HG03196 (cell line): ENCODE data around the gene NBEA.

Source experiments
- ATAC-seq: cut with Tn5 transposase; IDR thresholded peaks from one replicate; pipeline ENCODE4 v1.9.1; 2021; ENCODE audit not compliant: unreplicated experiment

The NBEA gene

DNA sequence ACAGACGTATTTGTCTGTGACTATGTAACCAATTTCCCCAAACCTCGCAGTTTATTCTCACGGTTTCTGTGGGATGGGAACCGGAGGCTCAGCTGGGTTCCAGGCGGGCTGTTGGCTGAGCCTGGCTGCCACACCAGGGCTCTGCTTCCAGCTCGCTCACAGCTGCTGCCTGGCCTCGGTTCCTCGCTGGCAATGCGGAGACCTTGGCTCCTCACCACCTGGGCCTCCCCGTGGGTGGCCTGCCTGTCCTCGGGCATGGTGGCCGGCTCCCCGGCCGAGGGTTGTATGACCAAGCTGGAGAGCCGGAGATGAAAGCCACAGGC, 753.3 kb downstream of the NBEA start:
- ATAC-seq, result no peak

GRCh38 chr13:35697186-35697730, 755.2 kb downstream of the NBEA start:
- no peak for ATAC-seq

- no peak for ATAC-seq
Observed at GRCh38 chr13:35698911-35699576, 757.0 kb downstream of the NBEA start.

GRCh38 chr13:35699825-35700510, 757.9 kb downstream of the NBEA start:
- no peak for ATAC-seq

DNA sequence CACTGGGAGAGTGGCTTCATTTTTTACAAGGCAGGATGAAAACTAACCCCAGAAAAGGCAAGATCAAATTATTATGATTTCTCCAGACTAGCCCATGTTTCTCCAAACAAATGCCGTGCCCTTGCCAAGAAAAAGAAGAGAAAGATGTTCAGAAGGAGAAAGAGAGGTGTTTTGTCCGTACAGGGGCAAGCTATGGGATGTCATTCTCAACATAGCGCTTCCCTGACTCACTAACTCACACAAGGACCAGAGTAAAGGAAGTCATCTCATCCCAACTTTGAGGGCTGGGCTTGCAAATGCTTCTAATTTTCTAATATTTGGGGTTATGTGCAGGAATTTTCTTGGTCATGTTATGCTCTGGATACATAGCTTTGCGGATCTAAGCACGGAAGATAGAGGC, 758.6 kb downstream of the NBEA start:
- ATAC-seq, result no peak

GRCh38 chr13:35702316-35702715, 760.2 kb downstream of the NBEA start:
- no peak for ATAC-seq

DNA sequence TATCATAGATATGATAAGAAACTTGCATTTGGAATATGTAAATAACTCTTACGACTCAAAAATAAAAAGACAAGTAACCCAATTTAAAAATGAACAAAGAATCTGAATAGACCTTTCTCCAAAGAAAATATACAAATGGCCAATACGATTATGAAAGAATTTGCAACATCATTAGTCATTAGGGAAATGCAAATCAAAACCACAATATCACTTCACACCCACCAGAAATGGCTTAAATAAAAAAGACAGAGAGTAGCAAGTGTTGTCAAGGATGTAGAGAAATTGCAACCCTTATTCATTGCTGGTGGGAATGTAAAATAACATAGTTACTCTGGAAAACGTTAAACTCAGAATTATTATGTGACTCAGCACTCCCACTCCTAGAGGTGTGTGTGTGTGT, 761.0 kb downstream of the NBEA start:
- no peak for ATAC-seq

DNA sequence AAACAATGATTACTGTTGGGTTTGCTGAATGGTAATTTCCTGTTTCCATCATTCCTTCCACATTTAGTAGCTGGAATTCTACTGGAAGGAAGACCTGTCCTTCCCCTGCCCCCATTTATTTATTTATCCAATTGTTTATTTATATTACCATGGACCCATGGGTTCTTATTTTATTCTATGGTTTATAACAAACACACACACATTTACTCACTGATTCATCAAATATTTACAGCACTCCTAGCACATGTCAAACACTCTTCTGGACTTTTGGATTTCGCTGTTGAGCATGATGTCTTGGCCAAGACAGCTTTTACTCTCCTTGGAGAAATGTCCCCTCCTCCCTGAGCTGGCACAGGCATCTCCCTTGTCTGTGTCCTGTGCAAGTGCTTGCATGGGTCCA, 762.3 kb downstream of the NBEA start:
- no peak for ATAC-seq

- no peak for ATAC-seq
Observed at GRCh38 chr13:35706281-35706680, 764.2 kb downstream of the NBEA start.

DNA sequence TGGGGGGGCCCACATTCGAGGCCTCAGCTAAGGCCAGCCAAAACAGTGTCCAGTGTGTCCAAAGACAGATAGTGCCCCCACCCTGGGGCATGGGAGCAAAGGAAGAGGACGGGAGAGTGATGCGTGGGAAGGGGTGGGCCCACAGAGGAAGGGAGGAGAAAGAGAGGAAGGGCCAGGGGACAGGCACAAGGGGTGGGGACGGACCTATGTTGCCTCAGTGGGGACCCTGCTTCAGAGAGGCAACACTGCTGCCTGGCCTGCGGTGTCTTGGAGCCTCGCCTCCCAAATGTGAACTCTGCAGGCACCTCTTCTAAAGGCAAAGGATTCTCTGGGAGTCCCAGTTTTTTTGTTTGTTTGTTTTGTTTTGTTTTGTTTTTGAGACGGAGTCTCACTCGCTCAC, 764.7 kb downstream of the NBEA start:
- ATAC-seq, result no peak

GRCh38 chr13:35711909-35712308, 769.8 kb downstream of the NBEA start:
- no peak for ATAC-seq

- no peak for ATAC-seq
Observed at GRCh38 chr13:35712907-35713761, 771.1 kb downstream of the NBEA start.

- no peak for ATAC-seq
Observed at GRCh38 chr13:35714121-35714520, 772.1 kb downstream of the NBEA start.

GRCh38 chr13:35714588-35715377, 772.7 kb downstream of the NBEA start:
- no peak for ATAC-seq

DNA sequence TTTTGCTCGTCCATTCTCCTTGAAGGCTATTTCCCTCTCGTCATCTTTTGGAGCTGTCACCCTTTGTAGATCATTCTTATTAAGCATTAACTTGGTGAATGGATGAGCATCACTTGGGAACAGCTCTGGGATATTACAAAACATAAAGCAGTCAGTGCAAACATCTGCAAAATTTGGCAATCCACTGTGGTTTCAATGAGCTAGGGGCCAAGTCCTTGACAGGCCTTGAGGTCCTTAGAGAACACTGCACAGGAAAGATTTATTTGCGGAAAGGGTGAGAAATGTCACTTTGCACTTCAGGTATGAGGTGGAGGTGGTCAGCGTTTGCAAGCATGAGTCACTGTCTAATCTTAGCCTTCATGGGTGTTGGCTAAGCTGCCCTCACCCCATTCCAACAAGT, 774.1 kb downstream of the NBEA start:
- ATAC-seq, result no peak

DNA sequence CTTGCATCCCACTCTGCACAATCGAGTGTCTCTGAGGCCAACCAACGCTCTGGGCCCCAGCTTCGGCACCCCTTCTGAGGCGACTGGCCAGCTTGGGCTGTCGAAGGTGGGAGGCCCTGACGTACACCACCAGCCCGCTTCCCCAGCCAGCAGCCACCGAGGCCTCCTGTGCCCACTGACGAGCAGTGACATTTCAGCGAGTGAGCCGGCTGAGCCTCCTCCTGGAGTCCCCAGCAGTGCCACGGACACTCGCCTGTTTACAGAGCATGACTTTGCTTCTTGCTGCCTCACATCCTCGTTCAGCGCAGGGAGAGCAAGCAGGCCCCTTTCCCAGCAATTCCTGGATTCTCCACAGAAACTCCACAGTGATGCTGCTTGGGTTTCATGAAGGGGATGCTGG, 774.7 kb downstream of the NBEA start:
- ATAC-seq, result no peak

DNA sequence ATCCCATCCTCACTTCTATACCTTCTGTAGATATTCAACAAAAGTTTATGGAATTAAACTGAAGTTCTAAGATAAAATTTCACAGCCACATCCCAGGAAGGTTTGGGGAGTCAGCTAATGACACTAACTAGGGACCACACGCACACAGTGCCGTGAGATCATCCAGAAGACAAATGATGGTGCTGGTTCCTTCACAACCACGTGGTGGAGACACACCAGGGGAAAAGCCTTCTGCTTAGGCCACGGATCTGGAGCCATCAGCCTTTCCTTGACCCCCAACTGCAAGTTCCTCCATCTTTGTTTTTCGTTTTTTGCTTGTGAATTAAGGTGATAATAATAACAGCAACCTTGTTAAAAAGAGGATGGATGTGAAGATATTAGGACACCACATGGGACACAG, 776.0 kb downstream of the NBEA start:
- ATAC-seq, result no peak

DNA sequence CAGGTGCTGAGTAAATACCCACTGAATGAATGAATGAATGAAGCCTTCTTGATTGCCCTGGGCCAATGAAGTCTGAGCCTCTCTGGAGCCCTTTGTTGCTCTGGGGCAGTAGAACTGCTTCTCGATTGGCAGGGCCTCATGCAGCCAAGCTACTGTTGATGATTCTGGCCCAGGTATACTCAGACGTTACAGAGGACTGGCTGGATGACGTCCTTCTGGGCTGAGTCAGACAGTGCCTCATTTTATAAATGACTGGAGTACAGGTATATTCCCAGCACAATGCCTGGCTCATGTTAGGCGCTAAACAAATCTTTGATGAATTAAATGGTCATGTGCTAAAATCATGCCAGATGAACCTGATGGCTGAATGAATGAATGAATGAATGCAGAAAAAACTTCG, 778.2 kb downstream of the NBEA start:
- ATAC-seq, result no peak

DNA sequence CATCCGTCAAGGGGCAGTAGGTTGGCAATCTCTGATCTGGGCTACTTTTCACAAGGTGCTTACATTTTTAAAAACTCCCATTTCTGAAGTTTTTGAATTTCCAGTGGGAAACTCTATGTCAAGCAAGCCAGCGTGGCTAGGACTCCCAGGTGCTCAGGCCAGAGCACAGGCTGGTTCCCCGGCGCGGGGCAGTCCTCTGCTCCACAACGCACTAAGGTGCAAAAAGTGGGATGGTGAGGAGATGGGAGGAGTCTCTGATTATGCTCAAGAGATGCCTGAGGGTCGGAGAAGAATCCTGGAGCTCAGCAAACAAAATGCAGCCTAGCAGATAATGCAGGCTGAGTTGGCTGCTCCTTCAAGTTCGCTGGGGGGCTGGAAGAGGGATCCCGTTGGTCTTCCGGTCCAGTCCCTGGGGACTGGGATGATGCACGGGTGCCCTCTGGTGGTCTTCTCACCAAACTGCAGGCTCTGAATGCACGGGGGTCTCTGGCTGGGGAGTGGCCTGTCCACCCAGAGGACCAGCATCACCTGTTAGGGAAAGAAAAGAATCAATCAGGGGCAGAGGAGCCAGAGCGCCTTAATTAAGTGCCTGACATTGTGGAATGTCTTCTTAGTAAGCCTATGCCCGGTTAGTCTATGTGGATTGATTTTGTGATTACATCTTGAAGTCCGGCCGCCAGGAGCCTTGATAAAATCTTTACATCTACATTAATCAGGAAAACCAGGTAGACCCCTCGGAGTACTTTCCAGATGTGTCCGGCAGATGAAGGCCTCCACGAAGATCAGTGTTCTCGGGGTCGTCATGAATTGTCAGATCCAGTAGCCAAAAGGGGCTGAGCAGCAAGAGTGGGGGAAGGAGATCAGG, 778.9 kb downstream of the NBEA start:
- no peak for ATAC-seq
